Measurements from ENCODE around the gene CNBD2. TPM values are rescaled to one million over a fixed set of nuclear protein-coding genes. Genes with fewer than 3 reads are reported as not detected.
"Not testable (repeated sequence)": the region's sequence is repeated elsewhere in the genome, so short reads cannot be mapped to it uniquely, and the experiment has no call there.

CNBD2 gene
- total RNA-seq, 1 experiment from 2014 or later: 8.4 TPM

DNA sequence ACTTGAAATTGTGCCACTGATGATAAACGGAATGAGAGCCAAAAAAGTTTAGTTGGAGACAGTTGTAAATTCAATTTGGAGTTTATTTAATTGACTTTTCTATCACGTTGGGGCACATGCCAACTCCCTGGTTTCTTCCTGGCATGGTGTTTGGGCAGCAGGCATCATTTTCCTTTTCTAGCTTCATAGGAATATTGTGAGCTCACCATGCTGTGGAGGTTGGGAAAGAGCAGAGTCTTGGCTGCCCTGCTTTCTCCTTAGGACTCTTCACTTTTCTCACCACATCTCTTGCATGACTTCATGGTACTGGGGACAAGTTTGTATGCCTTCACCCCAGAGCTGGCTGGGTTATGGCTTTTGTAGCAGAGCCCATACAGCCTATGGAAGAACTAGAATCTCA is 20.5 kb upstream of the CNBD2 start:
- Histone ChIP-seq H2AFZ (ENCODE audit: low read length) (no peak overlapping the region), H4K20me1 (ENCODE audit: insufficient read depth, low read depth, low read length) (no peaks in the 10 kb centered on the region), H3K9me3 (ENCODE audit: low read length) (no peaks in the 10 kb centered on the region), H3K9me2 (replicated peaks; ENCODE audit: insufficient read depth, low read length) (no peaks in the 10 kb centered on the region), H3K4me3 (ENCODE audit: low read length) (no peak overlapping the region), H3K36me3 (ENCODE audit: insufficient read depth, low read length) (peaks cover 4% of the 10 kb centered on the region; the same call in 1 of the 2 replicates), H3K27me3 (ENCODE audit: low read length) (no peaks in the 10 kb centered on the region), H3K4me1 (ENCODE audit: low read length) (peaks cover 13% of the 10 kb centered on the region), H3K9ac (ENCODE audit: low read length) (no peak overlapping the region), H3K27ac (ENCODE audit: low read length) (no peak overlapping the region), H3K4me2 (ENCODE audit: low read depth, low read length, poor library complexity, severe bottlenecking) (no peak overlapping the region), H3K79me2 (ENCODE audit: low read length) (peaks cover 13% of the 10 kb centered on the region)
- no peak for DNase-seq

DNA sequence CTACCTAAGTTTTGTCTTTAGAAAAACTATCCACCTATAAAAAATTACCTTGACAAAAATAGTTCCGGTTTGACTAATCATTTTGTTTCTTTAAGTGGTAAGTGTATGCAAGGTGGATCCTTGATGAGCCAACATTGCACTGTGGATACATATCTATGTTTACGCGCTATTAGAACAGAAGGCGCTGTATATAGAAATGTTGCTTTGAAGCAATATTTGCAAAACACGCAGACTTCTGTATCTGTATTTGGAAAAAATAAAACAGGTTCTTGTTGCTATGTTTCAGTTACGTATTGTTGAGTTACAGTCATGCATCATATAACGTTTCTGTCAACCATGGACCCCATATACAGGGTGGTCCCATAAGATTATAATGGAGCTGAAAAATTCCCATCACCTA is 18.3 kb upstream of the CNBD2 start:
- H3K27me3 ChIP-seq (ENCODE audit: low read length): no peaks in the 10 kb centered on the region
- no peak overlapping the region for H3K4me2 ChIP-seq (ENCODE audit: low read depth, low read length, poor library complexity, severe bottlenecking)
- H4K20me1 ChIP-seq (ENCODE audit: insufficient read depth, low read depth, low read length): peaks cover 3% of the 10 kb centered on the region; the same call in 1 of the 2 replicates
- peaks cover 22% of the 10 kb centered on the region for H3K79me2 ChIP-seq (ENCODE audit: low read length)
- no peak overlapping the region for H2AFZ ChIP-seq (ENCODE audit: low read length)
- H3K36me3 ChIP-seq (ENCODE audit: insufficient read depth, low read length): peaks cover 4% of the 10 kb centered on the region; the same call in 1 of the 2 replicates
- H3K9me3 ChIP-seq (ENCODE audit: low read length): no peaks in the 10 kb centered on the region
- no peak overlapping the region for H3K4me3 ChIP-seq (ENCODE audit: low read length)
- no peak for DNase-seq
- no peak overlapping the region for H3K9ac ChIP-seq (ENCODE audit: low read length)
- H3K4me1 ChIP-seq (ENCODE audit: low read length): peaks cover 15% of the 10 kb centered on the region
- no peak overlapping the region for H3K27ac ChIP-seq (ENCODE audit: low read length)
- H3K9me2 ChIP-seq (replicated peaks; ENCODE audit: insufficient read depth, low read length): no peaks in the 10 kb centered on the region

DNA sequence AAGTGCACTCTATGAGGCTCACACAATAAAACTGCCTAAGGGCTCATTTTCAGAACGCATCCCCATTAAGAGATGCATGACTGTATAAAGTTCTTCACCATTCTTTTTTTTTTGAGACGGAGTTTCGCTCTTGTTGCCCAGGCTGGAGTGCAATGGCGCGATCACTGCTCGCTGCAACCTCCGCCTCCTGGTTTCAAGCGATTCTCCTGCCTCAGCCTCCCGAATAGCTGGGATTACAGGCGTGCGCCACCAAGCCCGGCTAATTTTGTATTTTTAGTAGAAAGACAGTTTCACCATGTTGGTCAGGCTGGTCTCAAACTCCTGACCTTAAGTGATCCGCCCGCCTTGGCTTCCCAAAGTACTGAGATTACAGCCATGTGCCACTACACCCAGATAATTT is 16.3 kb upstream of the CNBD2 start:
- not testable (repeated sequence) for H4K20me1 ChIP-seq (ENCODE audit: insufficient read depth, low read depth, low read length); H2AFZ ChIP-seq (ENCODE audit: low read length); H3K9me2 ChIP-seq (replicated peaks; ENCODE audit: insufficient read depth, low read length); H3K27me3 ChIP-seq (ENCODE audit: low read length); H3K36me3 ChIP-seq (ENCODE audit: insufficient read depth, low read length); H3K9me3 ChIP-seq (ENCODE audit: low read length); H3K27ac ChIP-seq (ENCODE audit: low read length); DNase-seq
- H3K4me2 ChIP-seq (ENCODE audit: low read depth, low read length, poor library complexity, severe bottlenecking): peak overlapping the region; percentile 76
- H3K79me2 ChIP-seq (ENCODE audit: low read length): peaks cover 22% of the 10 kb centered on the region
- H3K4me3 ChIP-seq (ENCODE audit: low read length): peak overlapping the region; percentile 77
- H3K4me1 ChIP-seq (ENCODE audit: low read length): peaks cover 21% of the 10 kb centered on the region
- H3K9ac ChIP-seq (ENCODE audit: low read length): peak overlapping the region; percentile 100

DNA sequence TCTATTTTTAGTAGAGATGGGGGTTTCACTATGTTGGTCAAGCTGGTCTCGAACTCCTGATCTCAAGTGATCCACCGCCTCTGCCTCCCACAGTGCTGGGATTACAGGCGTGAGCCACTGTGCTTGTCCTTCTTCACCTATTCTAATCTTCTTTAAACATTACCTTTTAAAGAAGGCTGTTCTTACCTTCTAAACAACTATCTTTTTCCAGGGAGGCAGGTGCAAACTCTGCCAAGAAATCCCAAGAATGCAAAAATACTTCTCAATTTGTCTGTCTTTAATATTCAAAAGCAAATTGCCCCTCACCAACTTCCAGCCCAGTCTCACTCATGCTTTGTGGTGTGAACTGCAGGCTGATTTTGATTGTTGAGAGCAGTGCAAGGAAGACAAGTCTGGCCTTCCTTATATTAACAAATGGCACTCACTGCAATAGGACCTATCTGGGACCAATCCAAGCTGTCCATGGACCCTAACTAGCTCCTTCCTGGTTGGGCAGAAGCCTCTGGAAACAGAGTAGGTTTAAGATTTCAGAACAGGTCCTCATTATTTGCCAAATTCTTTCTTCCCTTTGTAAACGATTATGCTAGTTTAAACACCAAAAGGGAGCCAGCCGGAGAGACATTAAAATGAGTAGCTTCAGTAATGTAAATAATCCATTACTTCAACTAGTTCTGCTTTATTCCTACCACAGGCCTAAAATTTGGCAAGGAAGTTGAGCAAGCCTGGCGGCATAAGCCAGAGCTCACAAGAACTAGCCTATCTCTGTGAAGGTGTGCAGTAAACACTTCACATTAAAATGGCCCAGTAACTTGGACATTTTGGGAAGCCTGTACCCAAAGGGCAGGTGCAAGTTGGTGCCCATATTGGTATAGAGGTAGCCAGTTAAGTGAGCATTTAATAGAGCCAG is 15.7 kb upstream of the CNBD2 start:
- peak overlapping the region; percentile 95 for H3K27ac ChIP-seq (ENCODE audit: low read length)
- peak overlapping the region; percentile 76 for H3K4me2 ChIP-seq (ENCODE audit: low read depth, low read length, poor library complexity, severe bottlenecking)
- H3K9me3 ChIP-seq (ENCODE audit: low read length): no peaks in the 10 kb centered on the region
- peak; percentile 75 for DNase-seq
- H2AFZ ChIP-seq (ENCODE audit: low read length): no peak overlapping the region
- H3K4me1 ChIP-seq (ENCODE audit: low read length): peaks cover 21% of the 10 kb centered on the region
- H3K9ac ChIP-seq (ENCODE audit: low read length): peak overlapping the region; percentile 100
- H4K20me1 ChIP-seq (ENCODE audit: insufficient read depth, low read depth, low read length): peaks cover 3% of the 10 kb centered on the region; the same call in 1 of the 2 replicates
- H3K36me3 ChIP-seq (ENCODE audit: insufficient read depth, low read length): peaks cover 4% of the 10 kb centered on the region; the same call in 1 of the 2 replicates
- peaks cover 22% of the 10 kb centered on the region for H3K79me2 ChIP-seq (ENCODE audit: low read length)
- H3K9me2 ChIP-seq (replicated peaks; ENCODE audit: insufficient read depth, low read length): no peaks in the 10 kb centered on the region
- H3K4me3 ChIP-seq (ENCODE audit: low read length): peak overlapping the region; percentile 77
- no peaks in the 10 kb centered on the region for H3K27me3 ChIP-seq (ENCODE audit: low read length)

DNA sequence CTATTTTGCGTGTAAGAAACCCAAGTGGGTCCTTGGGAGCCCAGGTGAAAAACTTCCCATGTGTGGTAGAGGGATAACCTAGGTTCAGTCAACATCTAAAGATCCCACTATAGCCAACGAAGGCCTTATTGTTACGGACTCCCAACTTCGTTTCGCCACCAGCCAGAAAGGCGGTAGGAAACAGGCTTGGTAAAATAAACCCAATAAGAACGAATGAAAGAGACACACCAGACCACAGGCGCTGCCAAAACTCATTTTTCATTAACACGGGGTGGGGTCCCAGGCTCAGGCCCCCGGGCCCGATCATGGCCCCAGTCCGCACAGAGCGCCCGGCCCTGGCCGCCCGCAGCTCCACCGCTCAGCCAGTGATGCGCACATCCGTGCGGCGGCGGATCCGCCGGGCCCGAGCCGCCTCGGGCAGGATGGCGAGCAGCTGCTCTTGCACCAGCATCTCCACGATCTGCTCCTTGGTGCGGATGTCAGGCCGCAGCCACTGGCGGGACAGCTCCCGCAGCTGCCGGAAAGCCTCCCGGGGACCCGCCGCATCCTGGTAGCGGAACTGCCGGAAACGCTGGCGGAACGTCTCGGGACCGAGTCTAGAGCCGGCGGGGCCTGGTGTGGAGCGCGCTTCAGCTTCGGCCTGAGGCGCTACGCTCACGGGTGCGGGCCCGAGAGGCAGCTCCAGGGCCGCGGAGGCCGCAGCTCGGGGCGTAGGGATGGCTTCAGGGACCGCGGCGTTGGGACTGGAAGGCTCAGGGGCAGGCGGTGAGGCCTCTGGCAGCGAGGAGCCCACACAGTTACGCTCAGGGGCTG is 14.8 kb upstream of the CNBD2 start:
- Histone ChIP-seq H3K4me3 (ENCODE audit: low read length) (peak overlapping the region; percentile 77), H3K9ac (ENCODE audit: low read length) (peak overlapping the region; percentile 100), H3K27me3 (ENCODE audit: low read length) (no peaks in the 10 kb centered on the region), H2AFZ (ENCODE audit: low read length) (no peak overlapping the region), H3K79me2 (ENCODE audit: low read length) (peaks cover 22% of the 10 kb centered on the region), H3K4me2 (ENCODE audit: low read depth, low read length, poor library complexity, severe bottlenecking) (peak overlapping the region; percentile 76), H3K9me2 (replicated peaks; ENCODE audit: insufficient read depth, low read length) (no peaks in the 10 kb centered on the region), H3K36me3 (ENCODE audit: insufficient read depth, low read length) (no peaks in the 10 kb centered on the region; the same call in 1 of the 2 replicates), H4K20me1 (ENCODE audit: insufficient read depth, low read depth, low read length) (peaks cover 3% of the 10 kb centered on the region; the same call in 1 of the 2 replicates), H3K4me1 (ENCODE audit: low read length) (peaks cover 21% of the 10 kb centered on the region), H3K27ac (ENCODE audit: low read length) (peak overlapping the region; percentile 95), H3K9me3 (ENCODE audit: low read length) (no peaks in the 10 kb centered on the region)
- DNase-seq: peak; percentile 83

DNA sequence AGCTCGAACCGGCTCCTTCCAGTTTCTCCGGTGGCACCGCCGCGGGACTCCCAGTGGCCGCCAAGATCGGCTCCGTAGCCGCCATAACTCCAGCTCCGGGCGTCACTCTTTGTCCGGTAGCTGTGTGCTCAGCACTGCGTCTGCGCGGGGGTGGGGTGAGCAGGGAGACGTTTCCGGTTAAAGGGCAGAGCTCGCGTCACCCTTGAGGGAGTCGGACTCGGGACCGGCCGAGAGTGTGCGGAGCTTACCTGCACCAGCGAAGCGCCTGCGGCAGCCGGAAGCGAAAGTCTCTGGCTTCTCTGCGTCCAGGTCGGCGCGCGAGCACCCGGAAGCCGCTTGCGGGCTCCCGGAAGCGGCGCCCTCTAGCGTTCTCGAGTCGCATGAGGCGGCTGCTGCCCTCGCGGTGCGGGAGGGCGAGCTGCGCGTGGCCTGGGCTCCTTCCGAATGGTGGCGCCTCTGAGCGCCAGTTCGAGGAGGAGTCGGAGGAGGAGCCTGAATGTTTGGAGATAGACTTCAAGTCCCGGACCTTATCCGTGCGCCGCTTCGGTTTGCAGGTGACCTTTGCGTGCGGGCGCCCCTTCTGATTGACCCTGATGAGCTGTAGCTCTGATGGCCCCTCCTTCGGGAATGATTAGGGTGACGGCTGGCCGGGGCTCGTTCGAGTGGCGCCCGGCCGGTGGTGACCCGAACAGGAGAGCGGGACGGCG is 14.0 kb upstream of the CNBD2 start, which contains the start of gene SCAND1:
SCAND1 (minus strand) TSS at position 303 of the 707 bp plus-strand sequence; CDS start at position 85, 218 bp downstream.
- peak; percentile 99 for DNase-seq
- peak within 1 kb of the TSS; percentile 100 for H3K9ac ChIP-seq (ENCODE audit: low read length)
- H3K36me3 ChIP-seq (ENCODE audit: insufficient read depth, low read length): no peaks in the 10 kb centered on the region
- H3K27me3 ChIP-seq (ENCODE audit: low read length): no peaks in the 10 kb centered on the region
- H4K20me1 ChIP-seq (ENCODE audit: insufficient read depth, low read depth, low read length): peaks cover 3% of the 10 kb centered on the region; the same call in 1 of the 2 replicates
- H3K79me2 ChIP-seq (ENCODE audit: low read length): peaks cover 22% of the 10 kb centered on the region
- H3K9me3 ChIP-seq (ENCODE audit: low read length): no peaks in the 10 kb centered on the region
- H3K4me3 ChIP-seq (ENCODE audit: low read length): peak within 1 kb of the TSS; percentile 77
- no peaks in the 10 kb centered on the region for H3K9me2 ChIP-seq (replicated peaks; ENCODE audit: insufficient read depth, low read length)
- H2AFZ ChIP-seq (ENCODE audit: low read length): peak within 1 kb of the TSS; percentile 93
- peak within 1 kb of the TSS; percentile 94 for H3K4me2 ChIP-seq (ENCODE audit: low read depth, low read length, poor library complexity, severe bottlenecking)
- peaks cover 19% of the 10 kb centered on the region for H3K4me1 ChIP-seq (ENCODE audit: low read length)
- H3K27ac ChIP-seq (ENCODE audit: low read length): peak within 1 kb of the TSS; percentile 95

DNA sequence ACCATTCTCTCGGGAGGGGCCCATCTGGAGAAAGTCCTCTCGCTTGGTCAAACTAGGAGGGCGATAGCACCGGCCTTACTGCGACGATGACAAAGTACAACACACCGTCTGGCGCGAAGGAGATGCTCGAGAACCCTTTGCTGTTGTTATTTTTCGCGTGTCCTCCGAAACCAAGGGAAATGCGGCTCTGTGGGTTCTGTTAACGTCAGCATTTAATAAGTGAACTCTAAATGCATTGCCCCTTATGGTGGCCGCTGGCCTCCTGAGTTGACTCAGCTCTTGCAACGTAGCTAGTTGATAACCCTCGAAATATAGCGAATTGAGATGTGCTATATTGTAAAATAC is 13.5 kb upstream of the CNBD2 start:
- Histone ChIP-seq H3K27me3 (ENCODE audit: low read length) (no peaks in the 10 kb centered on the region), H3K79me2 (ENCODE audit: low read length) (peaks cover 22% of the 10 kb centered on the region), H3K36me3 (ENCODE audit: insufficient read depth, low read length) (no peaks in the 10 kb centered on the region), H3K9me3 (ENCODE audit: low read length) (no peaks in the 10 kb centered on the region), H4K20me1 (ENCODE audit: insufficient read depth, low read depth, low read length) (peaks cover 3% of the 10 kb centered on the region; the same call in 1 of the 2 replicates), H3K4me3 (ENCODE audit: low read length) (peak overlapping the region; percentile 77), H3K9me2 (replicated peaks; ENCODE audit: insufficient read depth, low read length) (no peaks in the 10 kb centered on the region), H2AFZ (ENCODE audit: low read length) (peak overlapping the region; percentile 93), H3K9ac (ENCODE audit: low read length) (peak overlapping the region; percentile 100), H3K27ac (ENCODE audit: low read length) (peak overlapping the region; percentile 95), H3K4me2 (ENCODE audit: low read depth, low read length, poor library complexity, severe bottlenecking) (peak overlapping the region; percentile 94), H3K4me1 (ENCODE audit: low read length) (peaks cover 19% of the 10 kb centered on the region)
- peak; percentile 57 for DNase-seq
